Stimulated activated CD4-positive, alpha-beta T cell treated with anti-CD3 and anti-CD28 coated beads, Interleukin-12 subunit alpha, Interleukin-12 subunit beta, amount 100 ng/mL, for 24 hours (primary cell): ENCODE data around the gene ASXL3.

ENCODE experiments used
- DNase-seq, 2 experiments: peaks; one replicate each; pipeline ENCODE4 v3.0.0-alpha.2; 2020; ENCODE audit warnings: low read depth in 2 of 2

Gene ASXL3

DNA sequence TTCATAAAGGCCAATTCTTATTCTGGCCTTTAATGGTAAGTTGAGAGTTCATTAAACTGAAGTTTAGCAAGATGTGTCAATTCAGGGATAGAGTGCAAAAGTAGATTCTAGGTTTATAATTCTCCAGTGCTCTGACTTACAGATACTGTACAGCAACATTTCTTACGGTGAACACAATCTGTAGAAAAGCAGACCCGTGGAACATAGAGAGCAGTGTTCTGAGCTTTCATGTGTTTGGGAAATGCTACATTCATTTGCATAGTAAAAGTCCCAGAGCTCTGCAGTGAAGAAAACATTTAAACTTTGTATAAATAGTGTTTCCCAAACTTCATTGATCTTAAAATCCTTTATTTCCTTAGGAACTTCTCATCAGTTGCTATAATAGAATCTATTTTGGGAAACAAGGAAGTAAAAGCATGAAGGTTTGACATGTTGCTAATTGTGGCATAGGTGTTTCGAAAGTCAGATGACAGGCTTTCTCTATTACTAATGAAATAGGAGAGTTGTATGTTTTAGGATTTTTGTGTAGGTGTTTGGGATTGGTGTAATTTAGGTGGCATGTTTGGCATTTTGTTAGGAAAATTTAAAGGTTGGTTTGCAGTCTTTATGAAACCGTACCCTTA, 138.2 kb downstream of the ASXL3 start:
- no peak for DNase-seq

DNA sequence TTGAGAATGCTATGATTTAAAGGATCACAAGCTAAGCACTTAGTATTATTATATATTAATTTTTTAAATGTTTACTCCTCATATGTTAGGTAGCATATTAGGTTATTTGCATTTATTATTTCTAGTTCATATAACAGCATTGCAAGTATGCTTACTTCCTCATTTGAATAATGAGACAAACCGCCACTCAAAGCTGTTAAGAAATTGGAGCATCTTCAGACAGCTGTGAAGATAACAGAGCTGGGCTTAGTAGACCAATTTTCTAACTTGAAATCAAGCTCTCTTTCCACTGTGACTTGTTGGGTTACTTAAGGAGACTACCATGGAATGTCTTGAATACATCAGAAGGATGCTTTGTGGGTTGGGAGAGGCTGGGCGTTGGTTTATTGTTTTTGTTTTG, 139.3 kb downstream of the ASXL3 start:
- no peak for DNase-seq

DNA sequence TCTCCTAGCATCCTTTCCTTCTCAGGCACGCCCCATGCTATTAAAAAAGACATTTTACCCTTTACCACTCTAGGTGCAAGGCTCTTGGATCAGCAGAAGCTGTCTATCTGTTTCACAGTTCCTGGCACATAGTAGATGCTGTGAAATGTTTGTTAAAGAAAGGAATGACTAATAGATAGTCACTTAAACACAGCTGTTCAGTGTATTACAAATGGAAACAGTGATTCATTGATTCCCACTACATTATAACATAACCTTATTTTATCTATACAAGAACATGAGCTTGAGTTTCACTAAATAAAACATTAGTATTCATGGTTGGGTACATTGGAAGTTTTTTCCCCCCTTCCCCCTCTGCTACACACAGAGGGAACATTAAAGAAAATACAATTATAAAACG, 142.1 kb downstream of the ASXL3 start:
- no peak for DNase-seq

GRCh38 chr18:33729556-33729955, 151.5 kb downstream of the ASXL3 start:
- no peak for DNase-seq

DNA sequence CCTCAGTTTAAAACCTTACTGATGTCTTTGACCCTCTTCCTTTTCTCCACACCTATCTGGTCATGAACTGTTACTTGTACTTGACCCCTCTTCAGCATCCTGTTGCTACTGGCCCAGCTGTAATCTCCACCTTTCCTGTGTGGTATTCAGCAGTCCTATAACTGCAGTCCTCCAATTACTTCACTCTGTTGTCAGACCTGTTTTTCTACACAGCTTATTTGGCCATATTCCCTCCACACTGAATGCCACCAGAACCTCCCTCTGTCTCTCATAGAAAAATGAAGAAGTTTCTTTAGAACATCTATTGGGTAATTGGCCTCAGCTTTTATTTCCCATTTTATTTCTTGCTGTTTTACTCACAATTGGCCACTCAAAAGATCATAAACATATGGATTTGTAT, 155.4 kb downstream of the ASXL3 start:
- no peak for DNase-seq

DNA sequence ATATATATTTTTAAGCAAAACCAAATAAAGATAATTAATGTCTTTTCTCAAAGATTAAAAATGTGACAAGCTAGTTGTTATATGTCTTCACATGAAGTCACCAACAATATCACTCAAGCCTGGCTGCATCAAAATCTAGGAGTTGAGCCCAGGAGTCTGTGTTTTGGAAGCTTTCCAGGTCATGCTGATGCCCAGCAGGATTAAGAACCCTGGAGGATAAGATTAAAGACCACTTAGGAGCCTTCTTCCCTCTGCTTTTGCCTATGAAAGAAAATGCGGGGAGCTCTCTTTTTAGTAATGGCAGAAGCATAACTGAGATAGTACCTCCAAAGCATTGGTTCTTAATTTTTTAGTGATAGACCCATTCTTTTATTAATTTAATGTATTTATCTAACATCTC, 157.4 kb downstream of the ASXL3 start:
- no peak for DNase-seq

GRCh38 chr18:33741760-33742159, 163.7 kb downstream of the ASXL3 start:
- DNase-seq, result no peak

GRCh38 chr18:33744032-33744697, 166.1 kb downstream of the ASXL3 start:
- DNase-seq, result no peak

DNA sequence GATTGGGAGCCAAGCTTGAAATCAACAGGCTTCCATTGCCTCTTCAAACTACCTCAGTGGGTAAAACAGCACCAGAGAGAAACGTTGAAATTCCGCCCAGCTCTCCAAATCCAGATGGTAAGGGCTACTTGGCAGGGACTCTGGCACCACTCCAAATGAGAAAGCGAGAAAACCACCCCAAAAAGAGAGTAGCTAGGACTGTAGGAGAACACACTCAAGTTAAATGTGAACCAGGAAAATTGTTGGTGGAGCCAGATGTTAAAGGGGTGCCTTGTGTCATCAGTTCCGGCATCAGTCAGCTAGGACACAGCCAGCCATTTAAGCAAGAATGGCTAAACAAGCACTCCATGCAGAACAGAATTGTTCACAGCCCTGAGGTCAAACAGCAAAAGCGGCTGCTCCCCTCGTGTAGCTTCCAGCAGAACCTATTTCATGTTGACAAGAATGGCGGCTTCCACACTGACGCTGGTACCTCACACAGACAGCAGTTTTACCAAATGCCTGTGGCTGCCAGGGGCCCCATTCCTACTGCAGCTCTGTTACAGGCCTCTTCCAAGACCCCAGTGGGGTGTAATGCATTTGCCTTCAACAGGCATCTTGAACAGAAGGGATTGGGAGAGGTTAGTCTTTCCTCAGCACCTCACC, 167.3 kb downstream of the ASXL3 start:
- no peak for DNase-seq

DNA sequence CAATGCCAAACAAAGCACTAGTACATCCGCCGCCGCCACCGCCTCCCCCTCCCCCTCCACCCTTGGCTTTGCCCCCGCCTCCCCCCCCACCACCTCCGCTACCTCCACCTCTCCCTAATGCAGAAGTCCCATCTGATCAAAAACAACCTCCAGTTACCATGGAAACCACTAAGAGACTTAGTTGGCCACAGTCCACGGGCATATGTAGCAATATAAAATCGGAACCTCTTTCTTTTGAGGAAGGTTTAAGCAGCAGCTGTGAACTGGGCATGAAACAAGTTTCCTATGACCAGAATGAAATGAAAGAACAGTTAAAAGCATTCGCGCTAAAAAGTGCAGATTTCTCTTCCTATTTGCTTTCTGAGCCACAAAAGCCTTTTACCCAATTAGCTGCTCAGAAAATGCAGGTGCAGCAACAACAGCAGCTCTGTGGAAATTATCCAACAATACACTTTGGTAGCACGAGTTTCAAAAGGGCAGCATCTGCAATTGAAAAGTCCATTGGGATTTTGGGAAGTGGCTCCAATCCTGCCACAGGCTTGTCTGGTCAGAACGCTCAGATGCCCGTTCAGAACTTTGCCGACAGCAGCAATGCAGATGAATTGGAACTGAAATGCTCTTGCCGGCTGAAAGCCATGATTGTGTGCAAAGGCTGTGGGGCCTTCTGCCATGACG, 168.0 kb downstream of the ASXL3 start:
- no peak for DNase-seq

- no peak for DNase-seq
These were observed 171.8 kb downstream of the ASXL3 start for GRCh38 chr18:33749834-33750233.

DNA sequence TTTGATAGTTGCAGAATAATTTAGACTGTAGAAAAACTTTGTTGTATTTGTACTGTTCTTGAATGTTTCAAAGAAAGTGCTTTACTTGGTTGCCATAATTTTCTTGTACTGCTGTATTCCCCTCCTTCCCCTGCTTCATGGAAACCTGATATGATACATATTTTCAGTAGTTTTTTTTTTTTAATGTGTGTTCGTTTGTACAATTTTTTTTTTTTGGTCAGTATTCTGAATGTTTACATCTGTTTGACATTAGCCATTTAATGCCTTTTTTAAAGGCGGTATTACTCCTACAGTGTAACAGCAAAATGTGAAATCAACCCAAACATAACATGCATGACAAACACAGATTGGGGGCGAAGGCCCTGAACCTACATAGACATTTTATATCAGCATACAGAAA, 172.3 kb downstream of the ASXL3 start:
- no peak for DNase-seq

DNA sequence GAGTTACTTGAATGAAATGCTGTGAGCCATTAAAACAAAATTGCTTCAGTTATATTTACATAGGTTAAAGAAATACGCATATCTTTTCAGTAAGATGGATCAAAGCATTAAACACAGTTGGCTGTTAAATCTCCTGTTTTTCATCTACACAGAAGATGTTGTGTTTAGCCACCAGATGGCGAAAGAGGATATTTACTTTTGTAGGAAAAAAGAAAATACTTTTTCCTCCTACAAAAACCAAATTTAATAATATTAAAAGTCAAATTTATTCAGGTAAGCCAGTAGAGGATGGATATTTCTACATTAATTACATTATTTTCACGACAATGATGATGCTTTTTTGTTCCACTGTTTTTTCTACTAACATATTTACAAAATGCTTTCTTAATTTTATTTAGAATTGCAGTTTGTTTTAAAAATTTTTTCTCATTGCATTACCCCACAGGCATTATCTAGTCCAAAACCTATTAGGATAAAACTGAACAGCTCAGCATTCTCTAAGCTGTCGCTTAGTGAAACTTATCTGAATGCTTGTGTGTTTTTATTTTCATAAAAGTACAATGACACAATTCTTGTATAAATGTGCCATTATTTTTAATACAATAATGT, 173.7 kb downstream of the ASXL3 start:
- no peak for DNase-seq

- DNase-seq, result no peak
These were observed 177.4 kb downstream of the ASXL3 start for GRCh38 chr18:33755391-33755790.

GRCh38 chr18:33755931-33756560, 178.0 kb downstream of the ASXL3 start:
- DNase-seq, result no peak

DNA sequence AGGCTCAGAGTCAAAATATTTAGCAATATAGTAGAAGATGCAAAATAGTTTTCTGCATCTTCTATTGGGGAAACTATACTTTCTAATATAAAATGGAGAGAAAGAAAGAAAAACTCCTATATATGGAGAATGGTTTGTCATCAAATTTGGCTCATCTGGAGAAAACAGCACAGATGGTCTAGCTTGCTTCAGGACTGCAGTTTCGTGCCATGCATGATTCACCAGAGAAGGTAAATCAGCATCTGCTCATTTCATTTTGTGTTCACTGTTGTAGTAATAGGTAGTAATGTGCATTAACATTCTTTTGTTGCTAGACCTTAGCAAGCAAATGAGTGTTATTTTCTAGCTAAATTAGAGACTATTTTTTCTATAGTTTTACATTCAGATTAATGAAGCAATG, 179.0 kb downstream of the ASXL3 start:
- DNase-seq, result no peak

DNA sequence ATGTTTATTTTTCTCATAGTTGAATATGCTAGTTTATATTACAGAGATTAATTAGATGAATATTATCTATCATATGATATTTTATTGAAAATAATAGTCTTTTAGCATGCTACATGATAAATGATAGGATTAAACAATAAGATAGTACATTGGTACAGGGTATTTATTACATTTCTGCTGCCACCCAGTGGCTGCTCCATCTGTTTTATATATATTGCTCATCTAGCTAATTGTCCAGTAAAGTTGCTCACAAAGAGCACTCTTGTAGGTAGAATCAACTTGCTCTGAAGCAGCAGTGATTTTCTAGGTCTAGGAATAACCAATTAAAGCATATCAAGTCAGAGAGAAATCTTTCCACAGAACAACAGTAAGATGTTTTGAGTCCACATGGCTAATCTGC, 183.3 kb downstream of the ASXL3 start:
- no peak for DNase-seq

- DNase-seq, result no peak
These were observed 203.4 kb downstream of the ASXL3 start for GRCh38 chr18:33781429-33781828.
